PC-9 (cell line): ENCODE data around the gene PLXND1. TPM values are rescaled to one million over a fixed set of nuclear protein-coding genes. Genes with fewer than 3 reads are reported as not detected.

Experiments
- BruUV-seq: library from RNA; stranded (reverse); fragments of 400-500 nt; replicated peaks from 2 replicates; lab custom pipeline; 2021; lab: Mats Ljungman, UMichigan
- CTCF ChIA-PET: fragments of 300-600 bp; sonication (Branson Sonifier 250); formaldehyde crosslinking; loops from one replicate; lab custom pipeline; 2022; ENCODE audit warnings: antibody characterized with exemption; lab: Charles Lee
- POLR2A ChIA-PET: fragments of 300-600 bp; sonication (Branson Sonifier 250); formaldehyde crosslinking; loops from one replicate; lab custom pipeline; 2022; ENCODE audit warnings: antibody characterized with exemption; ENCODE audit not compliant: unreplicated experiment; lab: Charles Lee
- DNase-seq, 2 experiments: peaks; one replicate each; pipeline versions ENCODE4 v3.0.0 to v3.0.0-alpha.2; 2015 to 2022; ENCODE audit warnings: mixed read lengths in 1 of 2
- H2AFZ ChIP-seq: fragments of 200-600 bp; sonication (generic); 2 replicates; pipeline ENCODE4 v1.8.1; 2017; ENCODE audit warnings: antibody characterized with exemption
- H3F3A ChIP-seq: fragments of 200-600 bp; sonication (generic); 2 replicates; pipeline ENCODE4 v1.8.1; 2017; ENCODE audit warnings: antibody characterized with exemption, mild to moderate bottlenecking, low read depth; ENCODE audit not compliant: insufficient read depth
- H3K27ac ChIP-seq: fragments of 200-600 bp; sonication (generic); 2 replicates; pipeline ENCODE4 v1.6.1; 2016; ENCODE audit warnings: mixed run types
- H3K27me3 ChIP-seq: fragments of 200-600 bp; sonication (generic); 2 replicates; pipeline ENCODE4 v1.6.1; 2016; ENCODE audit warnings: low read depth, mixed run types; ENCODE audit not compliant: insufficient read depth
- H3K36me3 ChIP-seq: fragments of 200-600 bp; sonication (generic); 2 replicates; pipeline ENCODE4 v1.6.1; 2016; ENCODE audit warnings: low read depth, mixed run types
- H3K4me1 ChIP-seq: fragments of 200-600 bp; sonication (generic); replicated peaks from 2 replicates; pipeline ENCODE4 v1.6.1; 2016; ENCODE audit warnings: mixed run types; ENCODE audit not compliant: insufficient read depth
- H3K4me2 ChIP-seq: fragments of 200-600 bp; sonication (generic); 2 replicates; pipeline ENCODE4 v1.6.1; 2017; ENCODE audit warnings: mixed run types
- H3K4me3 ChIP-seq: fragments of 200-600 bp; sonication (generic); 2 replicates; pipeline ENCODE4 v1.6.1; 2016; ENCODE audit warnings: mixed run types
- H3K79me2 ChIP-seq: fragments of 200-600 bp; sonication (generic); 2 replicates; pipeline ENCODE4 v1.6.1; 2017; ENCODE audit warnings: low read depth, mixed run types
- H3K9me2 ChIP-seq: fragments of 200-600 bp; sonication (generic); 2 replicates; pipeline ENCODE4 v1.8.1; 2017; ENCODE audit warnings: mild to moderate bottlenecking; ENCODE audit not compliant: insufficient read depth
- H3K9me3 ChIP-seq: fragments of 200-600 bp; sonication (generic); 2 replicates; pipeline ENCODE4 v1.8.1; 2016; ENCODE audit warnings: low read depth; ENCODE audit not compliant: insufficient read depth
- H4K20me1 ChIP-seq: fragments of 200-600 bp; sonication (generic); 2 replicates; pipeline ENCODE4 v1.8.1; 2017; ENCODE audit not compliant: insufficient read depth
- CTCF ChIP-seq: fragments of 200-600 bp; sonication (generic); conservative IDR thresholded peaks from 2 replicates; pipeline ENCODE4 v1.6.1; 2017; ENCODE audit warnings: mixed run types, antibody characterized with exemption, mild to moderate bottlenecking, moderate library complexity
- EZH2 ChIP-seq: fragments of 200-600 bp; sonication (generic); IDR thresholded peaks from 2 replicates; pipeline ENCODE4 v1.8.0; 2017; ENCODE audit warnings: antibody characterized with exemption, low read depth
- intact Hi-C: fragments of 100-400 bp; cut with micrococcal nuclease; formaldehyde crosslinking; loops from one replicate; pipeline ENCODE4 v1.10.0; 2022; ENCODE audit not compliant: unreplicated experiment
- total RNA-seq: library from RNA; stranded (reverse); gene quantifications from 2 replicates; pipeline ENCODE4 v1.2.3, GENCODE V29; 2021

The PLXND1 gene
- total RNA-seq, 1 experiment from 2014 or later, result 44.4 TPM

DNA sequence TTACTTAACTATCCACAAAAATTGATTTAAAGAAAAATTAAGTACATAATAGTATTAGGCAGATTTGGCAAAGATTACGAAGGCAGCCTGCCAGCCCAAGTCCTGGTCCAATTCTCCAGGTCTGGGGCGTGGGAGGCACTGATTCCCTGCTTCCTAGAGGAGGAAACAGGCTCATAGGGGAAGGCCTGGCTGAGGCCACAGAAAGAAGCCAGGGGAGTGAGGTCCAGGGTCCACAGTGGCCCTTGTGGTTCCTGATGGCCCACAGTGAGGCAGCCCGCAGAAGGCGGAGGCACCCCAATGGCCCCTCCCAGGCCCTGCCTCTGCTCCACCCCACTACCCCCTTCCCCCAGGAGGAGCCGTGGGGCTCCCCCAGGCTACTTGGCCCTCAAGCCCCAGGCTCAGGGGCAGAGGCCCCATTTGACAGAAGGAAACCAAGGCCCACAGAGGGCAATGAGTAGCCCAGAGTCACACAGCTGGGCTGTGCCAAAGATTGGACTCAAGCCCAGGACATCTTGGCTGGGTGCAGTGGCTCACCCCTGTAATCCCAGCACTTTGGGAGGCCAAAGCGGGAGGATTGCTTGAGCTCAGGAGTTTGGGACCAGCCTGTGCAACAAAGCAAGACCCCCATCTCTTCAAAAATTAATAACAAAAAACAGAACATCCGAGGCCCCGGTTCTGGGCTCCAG lies 42.5 kb downstream of the PLXND1 start:
- Histone ChIP-seq H3F3A (peaks cover 14% of the 10 kb centered on the region; the same call in 1 of the 2 replicates), H3K9me3 (no peaks in the 10 kb centered on the region), H3K36me3 (no peaks in the 10 kb centered on the region), H3K79me2 (no peaks in the 10 kb centered on the region), H3K27ac (0 out of 2 replicates have a peak overlapping the region, but pooled peaks have one; percentile 33), H2AFZ (no peak overlapping the region), H3K4me2 (no peak overlapping the region), H4K20me1 (no peaks in the 10 kb centered on the region), H3K9me2 (no peaks in the 10 kb centered on the region), H3K4me3 (no peak overlapping the region), H3K4me1 (peaks cover 24% of the 10 kb centered on the region), H3K27me3 (no peaks in the 10 kb centered on the region)
- BruUV-seq, result no TSS peak
- intact Hi-C loops, result no loop called here
- ChIA-PET POLR2A (interaction anchor here (0.9 kb wide), 1 partner anchor 555 kb away, joined by 3 read pairs; no protein-coding TSS in a partner anchor), CTCF (no interaction called here)
- DNase-seq, result no peak
- no peak for TF ChIP-seq CTCF
- TF ChIP-seq EZH2, result no peak

- no peak overlapping the region for H3K4me2 ChIP-seq
Measured at GRCh38 chr3:129563332-129563731, 43.1 kb downstream of the PLXND1 start.

GRCh38 chr3:129562803-129563202 lies 43.7 kb downstream of the PLXND1 start:
- POLR2A ChIA-PET, result no interaction called here
- no peak for TF ChIP-seq EZH2
- TF ChIP-seq CTCF, result no peak
- no TSS peak for BruUV-seq
- no peaks in the 10 kb centered on the region for H4K20me1 ChIP-seq
- no peaks in the 10 kb centered on the region for H3K9me3 ChIP-seq
- DNase-seq, result no peak
- H3K27ac ChIP-seq, result no peak overlapping the region
- H3K4me2 ChIP-seq, result no peak overlapping the region
- H3K27me3 ChIP-seq, result no peaks in the 10 kb centered on the region
- peaks cover 35% of the 10 kb centered on the region for H3K4me1 ChIP-seq
- H2AFZ ChIP-seq, result no peak overlapping the region
- no peak overlapping the region for H3K4me3 ChIP-seq
- CTCF ChIA-PET, result no interaction called here
- H3K36me3 ChIP-seq, result no peaks in the 10 kb centered on the region
- intact Hi-C loops, result no loop called here
- peaks cover 8% of the 10 kb centered on the region; the same call in 1 of the 2 replicates for H3F3A ChIP-seq
- H3K9me2 ChIP-seq, result no peaks in the 10 kb centered on the region
- H3K79me2 ChIP-seq, result no peaks in the 10 kb centered on the region

More at GRCh38 chr3:129563332-129563731, 43.1 kb downstream of the PLXND1 start:
- no peaks in the 10 kb centered on the region for H3K9me2 ChIP-seq
- no peaks in the 10 kb centered on the region for H3K36me3 ChIP-seq
- H3K4me1 ChIP-seq, result peaks cover 31% of the 10 kb centered on the region
- H4K20me1 ChIP-seq, result no peaks in the 10 kb centered on the region
- DNase-seq, result no peak
- H3K9me3 ChIP-seq, result no peaks in the 10 kb centered on the region
- H3F3A ChIP-seq, result peaks cover 8% of the 10 kb centered on the region; the same call in 1 of the 2 replicates
- BruUV-seq, result no TSS peak
- POLR2A ChIA-PET, result no interaction called here
- intact Hi-C loops, result no loop called here
- H3K79me2 ChIP-seq, result no peaks in the 10 kb centered on the region
- H2AFZ ChIP-seq, result no peak overlapping the region
- CTCF ChIA-PET, result no interaction called here
- TF ChIP-seq CTCF, result no peak
- no peak for TF ChIP-seq EZH2
- no peak overlapping the region for H3K4me3 ChIP-seq
- H3K27ac ChIP-seq, result no peak overlapping the region
- no peaks in the 10 kb centered on the region for H3K27me3 ChIP-seq
